CD14-positive monocyte (primary cell): ENCODE data around the gene ETAA1. TPM values are rescaled to one million over a fixed set of nuclear protein-coding genes. Genes with fewer than 3 reads are reported as not detected.

Experiments used
- DNase-seq, 3 donors: peaks; one replicate each; pipeline ENCODE4 v3.0.0-alpha.2; 2011 to 2022
- H2AFZ ChIP-seq: 2 replicates; pipeline ENCODE4 v1.6.0; 2012; ENCODE audit warnings: mild to moderate bottlenecking, low read depth, low read length, inconsistent platforms; ENCODE audit not compliant: insufficient read depth, poor library complexity, severe bottlenecking
- H3K27ac ChIP-seq, 2 donors: 1 replicate in 1 of 2; 2 replicates in 1 of 2; pipeline ENCODE4 v1.5.1; 2012 to 2013; ENCODE audit warnings: low read length in 2 of 2, control low read depth in 1 of 2, inconsistent platforms in 1 of 2, low read depth in 1 of 2, mild to moderate bottlenecking in 1 of 2
- H3K27me3 ChIP-seq, 2 donors: one replicate each; pipeline versions ENCODE4 v1.6.0 to v1.6.1; 2011 to 2013; ENCODE audit warnings: low read length in 2 of 2; ENCODE audit not compliant: control insufficient read depth in 2 of 2, insufficient read depth in 2 of 2
- H3K36me3 ChIP-seq, 2 donors: replicated peaks in 1 of 2; 1 replicate in 1 of 2; 2 replicates in 1 of 2; pipeline versions ENCODE4 v1.5.1 to v1.6.1; 2012 to 2013; ENCODE audit warnings: low read length in 2 of 2, control low read depth in 1 of 2, inconsistent platforms in 1 of 2, mild to moderate bottlenecking in 1 of 2; ENCODE audit not compliant: insufficient read depth in 2 of 2, control insufficient read depth in 1 of 2
- H3K4me1 ChIP-seq, 2 donors: 1 replicate in 1 of 2; 2 replicates in 1 of 2; pipeline versions ENCODE4 v1.5.1 to v1.6.1; 2012 to 2013; ENCODE audit warnings: low read length in 2 of 2, control low read depth in 1 of 2, inconsistent platforms in 1 of 2, mild to moderate bottlenecking in 1 of 2, moderate library complexity in 1 of 2; ENCODE audit not compliant: insufficient read depth in 2 of 2, control insufficient read depth in 1 of 2
- H3K4me2 ChIP-seq: replicated peaks from 2 replicates; pipeline ENCODE3; 2012; ENCODE audit warnings: low read length, moderate library complexity, mild to moderate bottlenecking; ENCODE audit not compliant: poor library complexity, severe bottlenecking; ENCODE audit errors: extremely low read depth
- H3K4me3 ChIP-seq, 3 experiments: fragments of 200-600 bp in 1 of 3; sonication (generic) in 1 of 3; replicated peaks in 1 of 3; 1 replicate in 2 of 3; 2 replicates in 1 of 3; pipeline ENCODE4 v1.5.1; 2011 to 2013; ENCODE audit warnings: low read length in 3 of 3, mild to moderate bottlenecking in 3 of 3, control low read depth in 2 of 3, low read depth in 2 of 3, inconsistent platforms in 1 of 3, moderate library complexity in 1 of 3
- H3K79me2 ChIP-seq: 2 replicates; pipeline ENCODE4 v1.6.0; 2012; ENCODE audit warnings: mild to moderate bottlenecking, control low read depth, inconsistent platforms, low read length, moderate library complexity; ENCODE audit not compliant: insufficient read depth
- H3K9ac ChIP-seq: 2 replicates; pipeline ENCODE4 v1.6.0; 2017; ENCODE audit warnings: low read length, mild to moderate bottlenecking; ENCODE audit not compliant: insufficient read depth, poor library complexity, severe bottlenecking
- H3K9me3 ChIP-seq, 2 donors: replicated peaks in 1 of 2; 1 replicate in 1 of 2; 2 replicates in 1 of 2; pipeline versions ENCODE4 v1.5.1 to v1.6.1; 2012 to 2013; ENCODE audit warnings: low read length in 2 of 2, control low read depth in 1 of 2; ENCODE audit not compliant: control insufficient read depth in 1 of 2, insufficient read depth in 1 of 2
- H4K20me1 ChIP-seq: 2 replicates; pipeline ENCODE4 v1.6.0; 2012; ENCODE audit warnings: mild to moderate bottlenecking, low read length, control low read depth, moderate library complexity; ENCODE audit not compliant: insufficient read depth
- H3K27ac Mint-ChIP-seq, 7 donors: one replicate each; pipeline ENCODE4 v1.8.0; 2020; ENCODE audit warnings: mild to moderate bottlenecking in 7 of 7, mixed read lengths in 7 of 7, moderate library complexity in 6 of 7, inconsistent platforms in 2 of 7
- H3K27me3 Mint-ChIP-seq, 3 donors: one replicate each; pipeline ENCODE4 v1.8.0; 2021 to 2022; ENCODE audit warnings: low read depth in 3 of 3, mild to moderate bottlenecking in 3 of 3, mixed read lengths in 3 of 3, moderate library complexity in 3 of 3, inconsistent platforms in 1 of 3
- H3K36me3 Mint-ChIP-seq, 2 donors: one replicate each; pipeline ENCODE4 v1.8.0; 2020; ENCODE audit warnings: mixed read lengths in 2 of 2, inconsistent platforms in 1 of 2, mild to moderate bottlenecking in 1 of 2
- H3K4me1 Mint-ChIP-seq: one replicate; pipeline ENCODE4 v1.8.0; 2020; ENCODE audit warnings: mild to moderate bottlenecking, mixed read lengths
- H3K4me3 Mint-ChIP-seq, 2 donors: one replicate each; pipeline ENCODE4 v1.8.0; 2020; ENCODE audit warnings: mild to moderate bottlenecking in 2 of 2, mixed read lengths in 2 of 2, moderate library complexity in 1 of 2
- H3K9me3 Mint-ChIP-seq, 7 donors: one replicate each; pipeline ENCODE4 v1.8.0; 2020 to 2022; ENCODE audit warnings: mixed read lengths in 7 of 7, mild to moderate bottlenecking in 6 of 7, moderate library complexity in 6 of 7, inconsistent platforms in 2 of 7
- WGBS: methylation state at CpG from one replicate; pipeline ENCODE4 v1.1.5; 2013; ENCODE audit warnings: missing lambda C conversion rate; ENCODE audit not compliant: insufficient coverage; 5-methylcytosine and 5-hydroxymethylcytosine counted together
- intact Hi-C, 2 donors: fragments of 100-400 bp; cut with micrococcal nuclease; formaldehyde crosslinking; loops; one replicate each; pipeline versions ENCODE4 v1.15.0 to v1.15.1; 2023
- polyA minus RNA-seq: library from RNA; depleted of rRNA, polyadenylated mRNA; stranded (reverse); fragments of >200 nt; gene quantifications from 2 replicates; pipeline ENCODE4 v1.2.3, GENCODE V29; 2012
- polyA plus RNA-seq, 3 donors: library from polyadenylated mRNA; depleted of rRNA in 1 of 3; unstranded in 2 of 3; stranded (reverse) in 1 of 3; fragments of 300-500 nt in 2 of 3; fragments of >200 nt in 1 of 3; fragmentation: Illumina TruSeq in 2 of 3; gene quantifications; 1 replicate in 2 of 3; 2 replicates in 1 of 3; pipeline ENCODE4 v1.2.3, GENCODE V29; 2012 to 2021
- total RNA-seq, 12 experiments: library from RNA in 1 of 12; stranded (reverse) in 1 of 12; fragments of 120-200 nt in 1 of 12; gene quantifications; one replicate each; pipeline ENCODE4 v1.2.4 and lab custom pipeline; 2013 to 2026; ENCODE audit warnings: mixed read lengths in 6 of 12, inconsistent platforms in 1 of 12
- TF ChIP-seq, protein P1 (sequence below): fragments of 200-600 bp; IDR thresholded peaks from one replicate; pipeline ENCODE4 v1.8.0; 2022; ENCODE audit warnings: antibody characterized with exemption, mild to moderate bottlenecking

Gene ETAA1
- 6.5 TPM for total RNA-seq (2013)
- polyA plus RNA-seq (1 to 10 TPM in 2 of 3 donors, under 1 TPM in 1; 0.78 to 2.8 (median 1.7) TPM), polyA minus RNA-seq (1.4 and 2.6 TPM in 2 replicates), total RNA-seq (lab: John Stamatoyannopoulos, UW) (1.3 to 7.7 (median 4.7) reads per million in 11 experiments)

DNA sequence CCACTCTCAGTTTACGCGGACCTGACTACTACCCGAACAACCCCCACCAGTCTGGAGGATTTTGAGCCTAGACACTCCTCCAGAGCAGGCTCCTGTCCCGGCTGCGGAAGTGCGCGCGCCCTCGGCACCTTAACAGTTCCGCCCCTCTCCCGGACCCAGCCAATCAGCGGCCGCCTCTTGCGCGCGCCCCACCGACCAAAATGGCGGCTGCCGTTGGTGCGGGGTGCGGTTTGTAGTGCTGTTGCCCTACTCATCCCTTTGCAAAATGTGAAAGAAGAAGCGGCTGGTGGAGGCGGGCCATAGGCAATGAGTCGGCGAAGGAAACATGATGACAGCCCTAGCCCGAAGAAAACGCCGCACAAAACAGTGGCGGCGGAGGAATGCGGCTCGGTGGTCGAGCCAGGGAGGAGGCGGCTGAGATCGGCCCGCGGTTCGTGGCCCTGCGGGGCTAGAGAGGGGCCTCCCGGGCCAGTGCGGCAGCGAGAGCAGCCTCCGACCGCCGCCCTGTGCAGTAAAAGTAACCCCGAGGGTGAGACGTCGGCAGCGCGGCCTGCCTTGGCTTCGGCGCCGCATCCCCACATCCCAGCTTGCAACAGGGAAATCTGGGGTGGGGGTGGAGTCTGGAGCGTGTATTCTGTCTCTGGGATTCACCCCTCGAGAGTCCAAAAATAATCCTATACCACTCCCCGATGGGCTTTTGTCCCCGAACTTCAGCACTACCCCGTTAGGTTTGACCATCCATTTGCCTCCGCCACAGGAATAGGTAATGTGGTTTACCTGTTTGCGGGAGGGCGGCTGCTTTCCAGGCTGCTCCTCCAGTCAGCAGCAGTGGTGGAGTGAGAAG, at the start of gene ETAA1:
ETAA1 (plus strand) TSS at position 191 of the 844 bp plus-strand sequence; CDS start at position 307, 116 bp downstream.
- peak; percentile 88 to 91 (median 90) for DNase-seq
- Mint-ChIP-seq H3K9me3 (no peaks in the 10 kb centered on the region), H3K4me3 (peak within 1 kb of the TSS; percentile 93 to 95), H3K4me1 (peaks cover 11% of the 10 kb centered on the region), H3K36me3 (peaks cover 1 to 6% of the 10 kb centered on the region in 2 donors), H3K27ac (peak within 1 kb of the TSS; percentile 91 to 97 (median 96)), H3K27me3 (peaks cover 0 to 2% (median 2%) of the 10 kb centered on the region in 3 donors)
- H3K27ac ChIP-seq: peak within 1 kb of the TSS; percentile 80 to 93
- H3K4me3 ChIP-seq: peak within 1 kb of the TSS; percentile 71 to 88 (median 74)
- intact Hi-C loops: no loop called here
- WGBS: under 1% methylated on average over 45 of the region's 61 CpGs
- H4K20me1 ChIP-seq: no peaks in the 10 kb centered on the region
- H3K36me3 ChIP-seq: peaks cover 0 to 2% of the 10 kb centered on the region in 2 donors
- no peaks in the 10 kb centered on the region for H3K27me3 ChIP-seq
- H3K9ac ChIP-seq: peak within 1 kb of the TSS; percentile 97
- peak within 1 kb of the TSS; percentile 95 for H3K4me2 ChIP-seq
- peaks cover 0 to 9% of the 10 kb centered on the region in 2 donors for H3K4me1 ChIP-seq
- H3K79me2 ChIP-seq: no peaks in the 10 kb centered on the region
- H2AFZ ChIP-seq: peak within 1 kb of the TSS; percentile 94
- TF ChIP-seq, protein P1, sequence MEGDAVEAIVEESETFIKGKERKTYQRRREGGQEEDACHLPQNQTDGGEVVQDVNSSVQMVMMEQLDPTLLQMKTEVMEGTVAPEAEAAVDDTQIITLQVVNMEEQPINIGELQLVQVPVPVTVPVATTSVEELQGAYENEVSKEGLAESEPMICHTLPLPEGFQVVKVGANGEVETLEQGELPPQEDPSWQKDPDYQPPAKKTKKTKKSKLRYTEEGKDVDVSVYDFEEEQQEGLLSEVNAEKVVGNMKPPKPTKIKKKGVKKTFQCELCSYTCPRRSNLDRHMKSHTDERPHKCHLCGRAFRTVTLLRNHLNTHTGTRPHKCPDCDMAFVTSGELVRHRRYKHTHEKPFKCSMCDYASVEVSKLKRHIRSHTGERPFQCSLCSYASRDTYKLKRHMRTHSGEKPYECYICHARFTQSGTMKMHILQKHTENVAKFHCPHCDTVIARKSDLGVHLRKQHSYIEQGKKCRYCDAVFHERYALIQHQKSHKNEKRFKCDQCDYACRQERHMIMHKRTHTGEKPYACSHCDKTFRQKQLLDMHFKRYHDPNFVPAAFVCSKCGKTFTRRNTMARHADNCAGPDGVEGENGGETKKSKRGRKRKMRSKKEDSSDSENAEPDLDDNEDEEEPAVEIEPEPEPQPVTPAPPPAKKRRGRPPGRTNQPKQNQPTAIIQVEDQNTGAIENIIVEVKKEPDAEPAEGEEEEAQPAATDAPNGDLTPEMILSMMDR: no peak
- no peaks in the 10 kb centered on the region for H3K9me3 ChIP-seq

DNA sequence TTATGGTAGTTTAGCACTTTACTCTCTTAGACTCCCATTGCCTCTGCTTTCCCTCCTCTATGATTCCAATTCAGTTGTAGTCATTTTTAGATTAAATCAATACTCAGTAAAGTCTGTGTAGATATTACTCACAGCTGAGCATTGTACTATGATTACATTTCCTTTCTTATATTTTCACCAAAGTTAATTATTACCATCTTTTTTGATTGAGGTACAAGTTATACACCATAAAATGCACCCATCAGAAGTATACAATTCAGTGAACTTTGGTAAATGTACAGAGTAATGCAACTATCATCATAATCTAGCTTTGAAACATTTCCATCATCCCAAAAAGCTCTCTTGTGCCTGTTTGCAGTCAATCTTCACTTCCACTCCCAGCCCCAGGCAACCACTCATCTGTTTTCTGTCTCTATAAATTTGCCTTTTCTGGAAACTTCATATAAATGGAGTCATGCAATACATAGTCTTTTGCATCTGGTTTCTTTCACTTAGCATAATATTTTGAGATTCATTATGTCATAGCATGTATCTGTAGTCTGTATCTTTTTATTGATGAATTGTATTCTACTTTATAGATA, 30.2 kb upstream of the ETAA1 start:
- TF ChIP-seq, protein P1: no peak
- H3K36me3 ChIP-seq: no peaks in the 10 kb centered on the region

More for the DNA sequence above, 30.2 kb upstream of the ETAA1 start:
- H3K36me3 Mint-ChIP-seq: no peaks in the 10 kb centered on the region
- no peak overlapping the region for H3K27ac Mint-ChIP-seq
- DNase-seq: no peak
- no peaks in the 10 kb centered on the region for H4K20me1 ChIP-seq
- H3K9me3 ChIP-seq: no peaks in the 10 kb centered on the region
- peaks cover 0 to 6% (median 3%) of the 10 kb centered on the region in 7 donors for H3K9me3 Mint-ChIP-seq
- H3K27ac ChIP-seq: no peak overlapping the region
- intact Hi-C loops: no loop called here
- H3K4me1 Mint-ChIP-seq: no peaks in the 10 kb centered on the region
- H3K27me3 Mint-ChIP-seq: peaks cover 0 to 1% (median 0%) of the 10 kb centered on the region in 3 donors
- H3K4me1 ChIP-seq: no peaks in the 10 kb centered on the region
- H3K4me3 Mint-ChIP-seq: no peak overlapping the region
- H3K4me2 ChIP-seq: no peak overlapping the region
- no peak overlapping the region for H3K9ac ChIP-seq
- no peak overlapping the region for H3K4me3 ChIP-seq
- no peaks in the 10 kb centered on the region for H3K79me2 ChIP-seq
- H2AFZ ChIP-seq: no peak overlapping the region
- H3K27me3 ChIP-seq: no peaks in the 10 kb centered on the region
